ENCODE results near the gene PBX2.
"Not testable (repeated sequence)": the region's sequence is repeated elsewhere in the genome, so short reads cannot be mapped to it uniquely, and the experiment has no call there.

PBX2 gene

GRCh38 chr6:32190054-32190851 is at the start of gene PBX2:
Gene PBX2, minus strand, starts transcription at chr6:32190202. Its CDS starts 287 bp downstream, at chr6:32189915.
- peak; percentile 90 for DNase-seq (ENCODE audit: low read depth, low spot score)

- DNase-seq (ENCODE audit: low read depth, low spot score) = no peak
Measured at GRCh38 chr6:32239462-32239861, 49.5 kb upstream of the PBX2 start.

GRCh38 chr6:32234934-32235333 is 44.9 kb upstream of the PBX2 start:
- DNase-seq (ENCODE audit: low read depth, low spot score) = no peak

GRCh38 chr6:32226434-32226833 is 36.4 kb upstream of the PBX2 start:
- DNase-seq (ENCODE audit: low read depth, low spot score) = no peak

- DNase-seq (ENCODE audit: low read depth, low spot score) = no peak
Measured at GRCh38 chr6:32224696-32225095, 34.7 kb upstream of the PBX2 start.

GRCh38 chr6:32223258-32224235 is 33.5 kb upstream of the PBX2 start, which contains the start of gene NOTCH4:
Gene NOTCH4, minus strand, starts transcription at chr6:32224067. Its CDS starts 139 bp downstream, at chr6:32223928.
- no peak for DNase-seq (ENCODE audit: low read depth, low spot score)

- no peak for DNase-seq (ENCODE audit: low read depth, low spot score)
Measured at GRCh38 chr6:32222333-32223230, 32.6 kb upstream of the PBX2 start.

- no peak for DNase-seq (ENCODE audit: low read depth, low spot score)
Measured at GRCh38 chr6:32220021-32220420, 30.0 kb upstream of the PBX2 start.

- no peak for DNase-seq (ENCODE audit: low read depth, low spot score)
Measured at GRCh38 chr6:32218167-32218566, 28.2 kb upstream of the PBX2 start.

GRCh38 chr6:32216998-32217397 is 27.0 kb upstream of the PBX2 start:
- no peak for DNase-seq (ENCODE audit: low read depth, low spot score)

GRCh38 chr6:32216285-32216684 is 26.3 kb upstream of the PBX2 start:
- no peak for DNase-seq (ENCODE audit: low read depth, low spot score)

- DNase-seq (ENCODE audit: low read depth, low spot score) = no peak
Measured at GRCh38 chr6:32215617-32216016, 25.6 kb upstream of the PBX2 start.

- no peak for DNase-seq (ENCODE audit: low read depth, low spot score)
Measured at GRCh38 chr6:32214126-32214525, 24.1 kb upstream of the PBX2 start.

- DNase-seq (ENCODE audit: low read depth, low spot score) = no peak
Measured at GRCh38 chr6:32213649-32214048, 23.6 kb upstream of the PBX2 start.

GRCh38 chr6:32212076-32212760 is 22.2 kb upstream of the PBX2 start:
- no peak for DNase-seq (ENCODE audit: low read depth, low spot score)

GRCh38 chr6:32211432-32211831 is 21.4 kb upstream of the PBX2 start:
- not testable (repeated sequence) for DNase-seq (ENCODE audit: low read depth, low spot score)

GRCh38 chr6:32210191-32210601 is 20.2 kb upstream of the PBX2 start:
- no peak for DNase-seq (ENCODE audit: low read depth, low spot score)

- DNase-seq (ENCODE audit: low read depth, low spot score) = no peak
Measured at GRCh38 chr6:32208996-32209395, 19.0 kb upstream of the PBX2 start.

GRCh38 chr6:32204268-32204715 is 14.3 kb upstream of the PBX2 start:
- DNase-seq (ENCODE audit: low read depth, low spot score) = peak; percentile 64

GRCh38 chr6:32203426-32204267 is 13.6 kb upstream of the PBX2 start:
- no peak for DNase-seq (ENCODE audit: low read depth, low spot score)
